GM12873 (cell line): ENCODE results near the gene SLC2A1.

Experiments used
- CTCF ChIP-seq: IDR thresholded peaks from 2 replicates; pipeline ENCODE4 v1.5.1; 2012; ENCODE audit warnings: low read depth, mild to moderate bottlenecking, moderate library complexity, low read length, control low read depth; ENCODE audit not compliant: insufficient read depth; ENCODE audit errors: missing control alignments

Gene SLC2A1

GRCh38 chr1:42877380-42877779, 81.3 kb downstream of the SLC2A1 start:
- no peak for TF ChIP-seq CTCF

GRCh38 chr1:42876009-42876408, 82.7 kb downstream of the SLC2A1 start:
- no peak for TF ChIP-seq CTCF
